CD4-positive, CD25-positive, alpha-beta regulatory T cell (primary cell): Measurements from ENCODE around the gene CYLD. TPM values are rescaled to one million over a fixed set of nuclear protein-coding genes. Genes with fewer than 3 reads are reported as not detected.

Experiments used
- ATAC-seq, 2 donors: fragments of 150-1000 bp; cut with Tn5 transposase; one replicate each; pipeline ENCODE4 v1.10.0; 2021; ENCODE audit warnings: low read depth in 2 of 2, moderate number of reproducible peaks in 2 of 2, moderate library complexity in 1 of 2
- DNase-seq, 3 donors: peaks; one replicate each; pipeline versions ENCODE4 v3.0.0 to v3.0.0-alpha.2; 2012 to 2022; ENCODE audit warnings: mixed read lengths in 1 of 3
- H3K27ac ChIP-seq: one replicate; pipeline ENCODE4 v1.7.0; 2013; ENCODE audit warnings: mild to moderate bottlenecking, low read length; ENCODE audit not compliant: insufficient read depth, poor library complexity, severe bottlenecking
- H3K27me3 ChIP-seq: one replicate; pipeline ENCODE4 v1.7.0; 2013; ENCODE audit warnings: low read length; ENCODE audit not compliant: control insufficient read depth, insufficient read depth
- H3K36me3 ChIP-seq: one replicate; pipeline ENCODE4 v1.7.0; 2013; ENCODE audit warnings: mild to moderate bottlenecking, low read length, moderate library complexity; ENCODE audit not compliant: control insufficient read depth, insufficient read depth
- H3K4me1 ChIP-seq: 2 replicates; pipeline ENCODE4 v1.7.0; 2013; ENCODE audit warnings: mild to moderate bottlenecking, low read length; ENCODE audit not compliant: insufficient read depth, control insufficient read depth, poor library complexity, severe bottlenecking
- H3K4me3 ChIP-seq: one replicate; pipeline ENCODE4 v1.7.0; 2013; ENCODE audit warnings: low read depth, mild to moderate bottlenecking, low read length, moderate library complexity
- H3K9me3 ChIP-seq, 2 experiments: 1 replicate in 1 of 2; 2 replicates in 1 of 2; pipeline ENCODE4 v1.7.0; 2013; ENCODE audit warnings: low read length in 2 of 2, mild to moderate bottlenecking in 1 of 2, moderate library complexity in 1 of 2; ENCODE audit not compliant: control insufficient read depth in 2 of 2
- H3K27ac Mint-ChIP-seq, 3 donors: one replicate each; pipeline ENCODE4 v1.8.0; 2020 to 2022; ENCODE audit warnings: mild to moderate bottlenecking in 3 of 3, mixed read lengths in 3 of 3, moderate library complexity in 2 of 3
- H3K27me3 Mint-ChIP-seq: one replicate; pipeline ENCODE4 v1.8.0; 2022; ENCODE audit warnings: mild to moderate bottlenecking, mixed read lengths
- H3K36me3 Mint-ChIP-seq: one replicate; pipeline ENCODE4 v1.8.0; 2020; ENCODE audit warnings: mixed read lengths
- H3K4me1 Mint-ChIP-seq, 4 donors: one replicate each; pipeline ENCODE4 v1.8.0; 2020 to 2022; ENCODE audit warnings: mixed read lengths in 4 of 4, mild to moderate bottlenecking in 1 of 4
- H3K4me3 Mint-ChIP-seq, 4 donors: one replicate each; pipeline ENCODE4 v1.8.0; 2020 to 2022; ENCODE audit warnings: mild to moderate bottlenecking in 4 of 4, mixed read lengths in 4 of 4, moderate library complexity in 3 of 4
- H3K9me3 Mint-ChIP-seq, 7 donors: one replicate each; pipeline ENCODE4 v1.8.0; 2020 to 2022; ENCODE audit warnings: mixed read lengths in 7 of 7, mild to moderate bottlenecking in 3 of 7, moderate library complexity in 2 of 7
- polyA plus RNA-seq, 4 donors: library from polyadenylated mRNA; unstranded; fragments of 300-500 nt; fragmentation: Illumina TruSeq; gene quantifications; one replicate each; pipeline ENCODE4 v1.2.3, GENCODE V29; 2021
- total RNA-seq: library from RNA; stranded (reverse); gene quantifications from one replicate; pipeline ENCODE4 v1.2.3, GENCODE V29; 2022

The CYLD gene
- total and polyA plus RNA-seq, 5 donors from 2014 or later = 161 to 425 (median 174) TPM

DNA sequence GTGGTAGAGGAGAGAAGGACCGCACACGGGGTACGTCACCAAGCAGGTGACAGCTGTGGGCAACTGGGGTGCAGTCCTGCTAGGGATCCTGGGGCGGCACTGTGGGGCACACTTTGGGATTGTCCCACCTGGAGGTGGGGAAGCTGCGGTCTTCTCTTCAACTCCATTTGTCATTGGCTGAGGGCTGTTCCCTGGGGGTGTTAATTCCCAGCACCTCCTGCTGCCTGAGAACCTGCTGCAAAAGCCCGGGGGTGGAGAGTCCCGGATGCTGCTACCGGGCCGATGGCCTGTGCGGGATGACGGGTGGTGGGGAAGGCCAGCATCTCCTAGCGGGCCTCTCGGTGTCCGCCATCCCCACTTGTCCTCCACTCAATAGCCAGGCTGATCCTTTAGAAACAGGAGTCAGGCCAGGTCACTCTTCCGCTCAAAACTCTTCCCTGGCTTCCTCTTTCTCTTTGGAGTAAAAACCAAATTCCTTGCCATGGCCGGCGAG is 100.2 kb downstream of the CYLD start:
- Mint-ChIP-seq H3K27ac (no peak overlapping the region), H3K36me3 (peaks cover 3% of the 10 kb centered on the region), H3K27me3 (peaks cover 7% of the 10 kb centered on the region), H3K4me3 (peak overlapping the region in 1 of 4 donors; percentile 59), H3K9me3 (no peaks in the 10 kb centered on the region), H3K4me1 (peaks cover 3 to 24% (median 9%) of the 10 kb centered on the region in 4 donors)
- DNase-seq = no peak
- Histone ChIP-seq H3K27ac (no peak overlapping the region), H3K4me1 (peaks cover 12% of the 10 kb centered on the region), H3K9me3 (no peaks in the 10 kb centered on the region), H3K36me3 (no peaks in the 10 kb centered on the region), H3K27me3 (no peaks in the 10 kb centered on the region), H3K4me3 (no peak overlapping the region)
- ATAC-seq = no peak

DNA sequence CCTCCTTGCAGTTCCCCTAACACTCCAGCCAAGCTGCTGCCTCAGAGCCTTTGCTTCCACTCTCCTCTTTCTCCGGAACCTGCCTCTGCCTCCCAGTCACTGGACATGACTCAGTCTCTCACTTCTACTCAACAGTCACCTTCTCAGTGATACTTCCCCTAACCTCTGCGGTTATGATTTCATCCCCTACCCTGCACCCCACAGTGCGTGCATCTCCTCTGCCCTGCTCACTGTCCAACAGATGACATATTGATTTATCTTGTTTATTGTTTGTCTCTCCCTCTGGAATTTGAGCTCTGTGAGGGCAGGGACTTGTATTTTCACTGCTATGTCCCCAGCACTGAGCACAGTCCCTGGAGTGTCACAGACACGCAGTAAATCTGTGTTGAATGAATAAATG is 100.7 kb downstream of the CYLD start:
- Histone ChIP-seq H3K36me3 (no peaks in the 10 kb centered on the region), H3K27me3 (no peaks in the 10 kb centered on the region), H3K27ac (no peak overlapping the region), H3K4me3 (no peak overlapping the region), H3K4me1 (peaks cover 12% of the 10 kb centered on the region), H3K9me3 (no peaks in the 10 kb centered on the region)
- Mint-ChIP-seq H3K9me3 (no peaks in the 10 kb centered on the region), H3K4me1 (peaks cover 3 to 24% (median 9%) of the 10 kb centered on the region in 4 donors), H3K27ac (peak overlapping the region in 1 of 3 donors; percentile 79), H3K4me3 (peak overlapping the region in 3 of 4 donors; percentile 15 to 59 (median 16)), H3K27me3 (peaks cover 7% of the 10 kb centered on the region), H3K36me3 (peaks cover 3% of the 10 kb centered on the region)
- ATAC-seq (no peak), DNase-seq (no peak)

DNA sequence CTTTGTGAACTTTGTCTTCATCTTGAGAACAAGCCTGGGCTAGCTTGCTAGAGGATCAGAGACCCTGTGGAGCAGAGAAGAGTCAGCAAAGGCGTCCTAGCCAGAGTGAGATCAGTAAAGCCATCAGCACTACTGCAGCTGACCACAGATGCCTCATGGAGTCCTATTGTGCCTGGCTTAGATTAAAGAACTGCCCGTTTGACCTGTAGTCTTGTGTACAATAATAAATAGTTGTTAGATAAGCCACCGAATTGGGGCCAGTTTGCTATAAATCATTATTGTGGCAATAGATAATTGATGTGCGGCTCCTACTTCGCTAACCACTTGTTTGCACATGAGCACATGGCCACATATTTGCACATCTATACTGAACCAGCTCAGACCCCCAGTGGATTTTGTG is 103.0 kb downstream of the CYLD start:
- no peak for ATAC-seq
- H3K36me3 ChIP-seq = no peaks in the 10 kb centered on the region
- H3K4me1 ChIP-seq = peaks cover 12% of the 10 kb centered on the region
- H3K4me3 ChIP-seq = no peak overlapping the region
- no peak for DNase-seq
- no peak overlapping the region for H3K27ac ChIP-seq
- H3K27me3 Mint-ChIP-seq = peaks cover 13% of the 10 kb centered on the region
- no peaks in the 10 kb centered on the region for H3K9me3 Mint-ChIP-seq
- no peaks in the 10 kb centered on the region for H3K9me3 ChIP-seq
- H3K4me1 Mint-ChIP-seq = peaks cover 3 to 24% (median 9%) of the 10 kb centered on the region in 4 donors
- peak overlapping the region in 1 of 4 donors; percentile 27 for H3K4me3 Mint-ChIP-seq
- peaks cover 3% of the 10 kb centered on the region for H3K27me3 ChIP-seq
- H3K36me3 Mint-ChIP-seq = peaks cover 3% of the 10 kb centered on the region
- no peak overlapping the region for H3K27ac Mint-ChIP-seq

DNA sequence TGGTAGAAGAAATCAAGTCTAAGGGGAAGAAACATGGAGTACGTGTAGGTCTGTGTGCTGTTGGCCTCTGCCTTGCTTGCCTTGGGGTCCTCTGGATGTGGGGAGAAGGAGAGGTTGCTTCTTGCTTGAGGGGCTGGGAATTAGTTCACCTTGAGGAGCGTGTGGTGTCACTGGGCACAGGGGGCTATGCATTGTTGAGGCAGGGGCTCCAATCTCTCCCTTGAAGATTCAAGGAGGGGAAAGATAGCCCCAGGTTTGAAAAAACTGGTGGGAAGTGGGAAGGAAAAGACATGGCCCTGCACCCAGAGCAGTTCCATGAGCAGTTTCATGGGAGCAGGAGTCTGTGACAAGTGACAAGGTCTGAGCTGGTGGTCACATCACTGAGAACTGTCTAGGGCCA is 103.4 kb downstream of the CYLD start:
- Mint-ChIP-seq H3K36me3 (peaks cover 3% of the 10 kb centered on the region), H3K27ac (no peak overlapping the region), H3K4me1 (peaks cover 3 to 22% (median 9%) of the 10 kb centered on the region in 4 donors), H3K27me3 (peaks cover 17% of the 10 kb centered on the region), H3K9me3 (no peaks in the 10 kb centered on the region), H3K4me3 (no peak overlapping the region)
- H3K27ac ChIP-seq = no peak overlapping the region
- no peaks in the 10 kb centered on the region for H3K9me3 ChIP-seq
- no peak overlapping the region for H3K4me3 ChIP-seq
- peaks cover 12% of the 10 kb centered on the region for H3K4me1 ChIP-seq
- H3K27me3 ChIP-seq = peaks cover 3% of the 10 kb centered on the region
- DNase-seq (no peak), ATAC-seq (no peak)
- no peaks in the 10 kb centered on the region for H3K36me3 ChIP-seq

DNA sequence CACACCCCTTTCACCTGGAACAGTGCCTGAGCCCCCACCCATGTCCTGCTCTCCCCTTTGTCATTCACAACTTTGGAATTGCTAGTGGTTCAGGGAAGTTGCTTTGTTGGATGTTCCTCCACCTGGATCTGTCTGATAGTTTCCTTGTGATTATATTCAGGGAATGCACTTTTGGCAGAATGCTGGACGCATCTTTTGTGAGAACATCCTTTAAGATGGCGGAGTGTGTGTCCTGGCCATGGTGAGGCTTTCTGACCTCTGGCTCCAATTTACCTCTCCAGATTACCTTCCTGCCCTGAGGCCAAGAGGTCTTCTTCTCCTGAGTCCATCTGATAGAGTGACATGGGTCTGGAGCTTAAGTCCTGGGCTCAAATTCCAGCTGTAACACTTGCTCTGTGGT is 104.6 kb downstream of the CYLD start:
- Histone ChIP-seq H3K27me3 (peaks cover 6% of the 10 kb centered on the region), H3K4me3 (no peak overlapping the region), H3K36me3 (no peaks in the 10 kb centered on the region), H3K4me1 (peaks cover 3% of the 10 kb centered on the region), H3K9me3 (no peaks in the 10 kb centered on the region), H3K27ac (no peak overlapping the region)
- peaks cover 0 to 10% (median 0%) of the 10 kb centered on the region in 4 donors for H3K4me1 Mint-ChIP-seq
- no peaks in the 10 kb centered on the region for H3K9me3 Mint-ChIP-seq
- no peak for ATAC-seq
- peaks cover 25% of the 10 kb centered on the region for H3K27me3 Mint-ChIP-seq
- DNase-seq = no peak
- H3K36me3 Mint-ChIP-seq = peaks cover 3% of the 10 kb centered on the region
- no peak overlapping the region for H3K27ac Mint-ChIP-seq
- no peak overlapping the region for H3K4me3 Mint-ChIP-seq

DNA sequence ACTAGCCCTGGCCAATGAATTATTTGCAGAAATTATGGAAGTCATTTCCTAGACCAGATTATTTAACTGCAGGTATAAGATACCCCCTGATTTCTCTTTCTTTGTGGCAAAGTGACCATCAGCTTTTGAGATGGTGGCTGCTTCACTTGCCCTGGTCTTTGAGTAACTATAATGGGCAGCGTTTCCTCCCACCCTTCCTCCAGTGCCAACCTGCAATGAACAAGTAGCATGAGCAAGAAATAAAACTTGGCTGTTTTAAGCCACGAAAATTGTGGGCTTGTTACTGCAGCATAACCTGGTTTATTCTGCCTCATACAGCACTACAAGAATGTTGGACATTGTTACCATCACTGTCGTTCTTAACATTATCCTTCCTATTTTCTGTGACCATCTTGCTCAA is 105.3 kb downstream of the CYLD start:
- Mint-ChIP-seq H3K27ac (no peak overlapping the region), H3K36me3 (peaks cover 3% of the 10 kb centered on the region), H3K4me1 (peaks cover 0 to 4% (median 0%) of the 10 kb centered on the region in 4 donors), H3K4me3 (no peak overlapping the region), H3K9me3 (no peaks in the 10 kb centered on the region), H3K27me3 (peaks cover 31% of the 10 kb centered on the region)
- H3K4me3 ChIP-seq = no peak overlapping the region
- no peak for ATAC-seq
- no peaks in the 10 kb centered on the region for H3K9me3 ChIP-seq
- H3K4me1 ChIP-seq = no peaks in the 10 kb centered on the region
- no peak overlapping the region for H3K27ac ChIP-seq
- peaks cover 6% of the 10 kb centered on the region for H3K27me3 ChIP-seq
- H3K36me3 ChIP-seq = no peaks in the 10 kb centered on the region
- DNase-seq = no peak

DNA sequence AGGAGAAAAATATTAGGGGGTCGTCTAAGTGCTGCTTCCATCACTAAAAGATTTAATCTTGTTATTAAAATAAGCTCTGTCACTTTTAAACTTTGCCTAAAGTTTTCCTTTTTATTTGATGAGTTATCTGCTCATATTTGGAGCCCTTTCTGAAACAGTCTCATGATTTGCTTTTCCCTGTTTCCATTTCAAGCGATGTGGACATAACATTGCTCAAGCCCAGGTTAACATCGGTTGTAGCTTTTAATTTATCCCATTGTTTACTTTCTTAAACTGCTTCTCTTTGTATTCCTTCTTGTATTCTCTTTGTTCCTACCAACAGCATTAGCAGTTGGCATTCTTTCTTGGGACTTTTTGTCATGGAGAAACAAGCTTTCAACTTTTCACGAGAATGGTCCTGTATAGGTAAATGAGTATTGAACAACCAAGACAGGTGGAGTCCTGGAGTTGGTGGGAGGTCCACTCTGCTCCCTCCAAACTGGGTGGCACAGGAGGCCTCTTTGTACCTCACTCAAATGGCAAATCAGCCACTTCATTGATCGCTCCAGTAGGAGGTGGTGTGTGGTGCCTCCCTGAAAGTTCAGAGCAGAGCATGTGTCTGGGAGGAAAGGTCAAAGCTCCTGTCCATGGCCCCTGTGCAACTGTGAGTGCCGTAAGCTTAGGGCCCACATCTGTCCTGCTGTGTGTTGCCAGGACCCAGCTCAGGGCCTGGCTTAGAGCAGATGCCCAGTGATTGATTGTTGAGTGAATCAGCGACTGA is 107.0 kb downstream of the CYLD start:
- Histone ChIP-seq H3K27ac (no peak overlapping the region), H3K4me1 (no peaks in the 10 kb centered on the region), H3K4me3 (no peak overlapping the region), H3K9me3 (no peaks in the 10 kb centered on the region), H3K27me3 (peaks cover 9% of the 10 kb centered on the region), H3K36me3 (no peaks in the 10 kb centered on the region)
- peaks cover 32% of the 10 kb centered on the region for H3K27me3 Mint-ChIP-seq
- no peak for ATAC-seq
- H3K36me3 Mint-ChIP-seq = no peaks in the 10 kb centered on the region
- no peaks in the 10 kb centered on the region for H3K9me3 Mint-ChIP-seq
- no peak overlapping the region for H3K27ac Mint-ChIP-seq
- no peaks in the 10 kb centered on the region for H3K4me1 Mint-ChIP-seq
- no peak overlapping the region for H3K4me3 Mint-ChIP-seq
- no peak for DNase-seq
